K562 (cell line): ENCODE measurements around the gene DEPDC1. TPM values are rescaled to one million over a fixed set of nuclear protein-coding genes. Genes with fewer than 3 reads are reported as not detected.

Experiments
- ARID2 ChIP-seq: fragments of 450-650 bp; IDR thresholded peaks from 2 replicates; pipeline ENCODE4 v1.6.1; 2017; ENCODE audit warnings: antibody characterized with exemption, mild to moderate bottlenecking
- ARNT ChIP-seq, 2 experiments: fragments of 450-650 bp; IDR thresholded peaks; 2 replicates each; pipeline ENCODE4 v1.6.1; 2016; ENCODE audit warnings: mild to moderate bottlenecking in 1 of 2
- GTF2E2 ChIP-seq: fragments of 200-800 bp; sonication (Bioruptor generic); IDR thresholded peaks from 2 replicates; pipeline ENCODE4 v1.6.1; 2016; ENCODE audit warnings: missing genetic modification characterization, missing compliant biosample characterization
- MGA ChIP-seq: fragments of 450-650 bp; IDR thresholded peaks from 2 replicates; pipeline ENCODE4 v1.6.1; 2016; ENCODE audit warnings: mild to moderate bottlenecking, moderate library complexity
- SMARCA5 ChIP-seq: fragments of 450-650 bp; IDR thresholded peaks from 2 replicates; pipeline ENCODE4 v1.6.1; 2016
- SNIP1 ChIP-seq: fragments of 450-650 bp; IDR thresholded peaks from 2 replicates; pipeline ENCODE4 v1.7.1; 2017; ENCODE audit warnings: low read depth, mild to moderate bottlenecking
- SOX6 ChIP-seq: fragments of 450-650 bp; IDR thresholded peaks from 2 replicates; pipeline ENCODE4 v1.6.1; 2014; ENCODE audit warnings: mild to moderate bottlenecking
- STAG1 ChIP-seq: sonication (generic); formaldehyde crosslinking; IDR thresholded peaks from 2 replicates; pipeline ENCODE4 v1.5.0; 2020; ENCODE audit warnings: missing genetic modification reagents, borderline replicate concordance
- ZBTB1 ChIP-seq: sonication (generic); formaldehyde crosslinking; IDR thresholded peaks from 2 replicates; pipeline ENCODE4 v1.8.1; 2023; ENCODE audit warnings: missing genetic modification reagents, low read depth, mild to moderate bottlenecking, borderline replicate concordance
- ZFX ChIP-seq: sonication (generic); formaldehyde crosslinking; IDR thresholded peaks from 2 replicates; pipeline ENCODE4 v1.8.0; 2022; ENCODE audit warnings: mild to moderate bottlenecking, missing genetic modification reagents, moderate library complexity
- ZNF124 ChIP-seq: sonication (generic); formaldehyde crosslinking; IDR thresholded peaks from 2 replicates; pipeline ENCODE4 v1.8.1; 2022; ENCODE audit warnings: missing genetic modification reagents
- polyA plus RNA-seq, 8 experiments: library from polyadenylated mRNA; depleted of rRNA in 4 of 8; stranded (reverse) in 5 of 8; unstranded in 3 of 8; fragments of >200 nt; fragmentation: Nextera tagmentation in 2 of 8; fragmentation: Illumina TruSeq in 1 of 8; extraction: Ambion mirVana in 2 of 8; extraction: Trizol in 1 of 8; gene quantifications; 2 replicates each; pipeline versions ENCODE4 v1.2.1 to v1.2.3, GENCODE V29; 2011 to 2014; ENCODE audit warnings: inconsistent platforms in 1 of 8, missing spikeins in 1 of 8
- total RNA-seq, 7 experiments: library from RNA; depleted of rRNA in 6 of 7; stranded (reverse); fragments of >200 nt in 6 of 7; fragmentation: Illumina TruSeq in 2 of 7; extraction: Trizol in 2 of 7; gene quantifications; 2 replicates each; pipeline versions ENCODE4 v1.2.1 to v1.2.3, GENCODE V29; 2011 to 2021; ENCODE audit warnings: low replicate concordance in 1 of 7
- TF ChIP-seq, protein P1 (sequence below), 2 experiments: fragments of 450-650 bp; IDR thresholded peaks; 2 replicates each; pipeline ENCODE4 v1.6.1; 2018; ENCODE audit warnings: mild to moderate bottlenecking in 2 of 2, low read depth in 1 of 2; ENCODE audit not compliant: partially characterized antibody in 2 of 2

The DEPDC1 gene
- total and polyA plus RNA-seq, 9 of the 15 experiments (the other 6 are each of a cell fraction or from before 2014, with no cell fraction given) = 9.9 to 28.3 (median 17.8) TPM

GRCh38 chr1:68496680-68497357 is at the start of gene DEPDC1 (continued):
- peak; percentile 76 for TF ChIP-seq MGA
- TF ChIP-seq, protein P1, sequence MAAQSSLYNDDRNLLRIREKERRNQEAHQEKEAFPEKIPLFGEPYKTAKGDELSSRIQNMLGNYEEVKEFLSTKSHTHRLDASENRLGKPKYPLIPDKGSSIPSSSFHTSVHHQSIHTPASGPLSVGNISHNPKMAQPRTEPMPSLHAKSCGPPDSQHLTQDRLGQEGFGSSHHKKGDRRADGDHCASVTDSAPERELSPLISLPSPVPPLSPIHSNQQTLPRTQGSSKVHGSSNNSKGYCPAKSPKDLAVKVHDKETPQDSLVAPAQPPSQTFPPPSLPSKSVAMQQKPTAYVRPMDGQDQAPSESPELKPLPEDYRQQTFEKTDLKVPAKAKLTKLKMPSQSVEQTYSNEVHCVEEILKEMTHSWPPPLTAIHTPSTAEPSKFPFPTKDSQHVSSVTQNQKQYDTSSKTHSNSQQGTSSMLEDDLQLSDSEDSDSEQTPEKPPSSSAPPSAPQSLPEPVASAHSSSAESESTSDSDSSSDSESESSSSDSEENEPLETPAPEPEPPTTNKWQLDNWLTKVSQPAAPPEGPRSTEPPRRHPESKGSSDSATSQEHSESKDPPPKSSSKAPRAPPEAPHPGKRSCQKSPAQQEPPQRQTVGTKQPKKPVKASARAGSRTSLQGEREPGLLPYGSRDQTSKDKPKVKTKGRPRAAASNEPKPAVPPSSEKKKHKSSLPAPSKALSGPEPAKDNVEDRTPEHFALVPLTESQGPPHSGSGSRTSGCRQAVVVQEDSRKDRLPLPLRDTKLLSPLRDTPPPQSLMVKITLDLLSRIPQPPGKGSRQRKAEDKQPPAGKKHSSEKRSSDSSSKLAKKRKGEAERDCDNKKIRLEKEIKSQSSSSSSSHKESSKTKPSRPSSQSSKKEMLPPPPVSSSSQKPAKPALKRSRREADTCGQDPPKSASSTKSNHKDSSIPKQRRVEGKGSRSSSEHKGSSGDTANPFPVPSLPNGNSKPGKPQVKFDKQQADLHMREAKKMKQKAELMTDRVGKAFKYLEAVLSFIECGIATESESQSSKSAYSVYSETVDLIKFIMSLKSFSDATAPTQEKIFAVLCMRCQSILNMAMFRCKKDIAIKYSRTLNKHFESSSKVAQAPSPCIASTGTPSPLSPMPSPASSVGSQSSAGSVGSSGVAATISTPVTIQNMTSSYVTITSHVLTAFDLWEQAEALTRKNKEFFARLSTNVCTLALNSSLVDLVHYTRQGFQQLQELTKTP (IDR thresholded peaks at IDR 0.05; ENCODE audit: low read depth in 1 of 2, partially characterized antibody in 2 of 2) = no peak
- no peak for TF ChIP-seq ARNT (IDR thresholded peaks at IDR 0.05)
- no peak for TF ChIP-seq STAG1
- TF ChIP-seq SMARCA5 = no peak
- peak; percentile 88 for TF ChIP-seq ZBTB1 (CRISPR knock-in tag)
- TF ChIP-seq ARID2 = no peak
- no peak for TF ChIP-seq ZNF124 (CRISPR knock-in tag)
- no peak for TF ChIP-seq SOX6
- TF ChIP-seq SNIP1 = no peak
- TF ChIP-seq ZFX = peak; percentile 100
- no peak for TF ChIP-seq GTF2E2 (tag)
